Neural crest cell (in vitro differentiated cells): ENCODE measurements around the gene VPS4A. TPM values are rescaled to one million over a fixed set of nuclear protein-coding genes. Genes with fewer than 3 reads are reported as not detected.
A peak's percentile ranks its signal among the peaks of the same experiment; 100 is the strongest.

Source experiments
- DNase-seq: peaks from one replicate; pipeline ENCODE4 v3.0.0; 2021; ENCODE audit warnings: low read depth, mixed read lengths, low spot score
- H3K27ac Mint-ChIP-seq: one replicate; pipeline ENCODE4 v1.8.0; 2021; ENCODE audit warnings: mild to moderate bottlenecking, mixed read lengths; ENCODE audit not compliant: unreplicated experiment
- H3K27me3 Mint-ChIP-seq: 2 replicates; pipeline ENCODE4 v1.8.0; 2021; ENCODE audit warnings: low read depth, mild to moderate bottlenecking, mixed read lengths
- H3K36me3 Mint-ChIP-seq: 2 replicates; pipeline ENCODE4 v1.8.0; 2021; ENCODE audit warnings: low read depth, mild to moderate bottlenecking, mixed read lengths
- H3K4me1 Mint-ChIP-seq: 2 replicates; pipeline ENCODE4 v1.8.0; 2021; ENCODE audit warnings: mixed read lengths
- H3K4me3 Mint-ChIP-seq: one replicate; pipeline ENCODE4 v1.8.0; 2021; ENCODE audit warnings: mild to moderate bottlenecking, mixed read lengths
- H3K9me3 Mint-ChIP-seq: 2 replicates; pipeline ENCODE4 v1.8.0; 2021; ENCODE audit warnings: mixed read lengths
- total RNA-seq: library from RNA; stranded (reverse); gene quantifications from 2 replicates; pipeline ENCODE4 v1.2.1, GENCODE V29; 2021
- TF ChIP-seq, protein P1 (sequence below): fragments of 200-600 bp; sonication (generic); conservative IDR thresholded peaks from 2 replicates; pipeline ENCODE4 v1.5.0; 2021; ENCODE audit warnings: antibody characterized with exemption, mild to moderate bottlenecking

VPS4A gene
- total RNA-seq, 1 donor from 2014 or later = 35.3 TPM

- DNase-seq = no peak
- Mint-ChIP-seq H3K9me3 (no peaks in the 10 kb centered on the region), H3K27ac (no peak overlapping the region), H3K36me3 (peaks cover 5% of the 10 kb centered on the region), H3K27me3 (no peaks in the 10 kb centered on the region), H3K4me3 (no peak overlapping the region), H3K4me1 (peaks cover 14% of the 10 kb centered on the region)
- TF ChIP-seq, protein P1, sequence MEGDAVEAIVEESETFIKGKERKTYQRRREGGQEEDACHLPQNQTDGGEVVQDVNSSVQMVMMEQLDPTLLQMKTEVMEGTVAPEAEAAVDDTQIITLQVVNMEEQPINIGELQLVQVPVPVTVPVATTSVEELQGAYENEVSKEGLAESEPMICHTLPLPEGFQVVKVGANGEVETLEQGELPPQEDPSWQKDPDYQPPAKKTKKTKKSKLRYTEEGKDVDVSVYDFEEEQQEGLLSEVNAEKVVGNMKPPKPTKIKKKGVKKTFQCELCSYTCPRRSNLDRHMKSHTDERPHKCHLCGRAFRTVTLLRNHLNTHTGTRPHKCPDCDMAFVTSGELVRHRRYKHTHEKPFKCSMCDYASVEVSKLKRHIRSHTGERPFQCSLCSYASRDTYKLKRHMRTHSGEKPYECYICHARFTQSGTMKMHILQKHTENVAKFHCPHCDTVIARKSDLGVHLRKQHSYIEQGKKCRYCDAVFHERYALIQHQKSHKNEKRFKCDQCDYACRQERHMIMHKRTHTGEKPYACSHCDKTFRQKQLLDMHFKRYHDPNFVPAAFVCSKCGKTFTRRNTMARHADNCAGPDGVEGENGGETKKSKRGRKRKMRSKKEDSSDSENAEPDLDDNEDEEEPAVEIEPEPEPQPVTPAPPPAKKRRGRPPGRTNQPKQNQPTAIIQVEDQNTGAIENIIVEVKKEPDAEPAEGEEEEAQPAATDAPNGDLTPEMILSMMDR = no peak
These were observed 3.3 kb upstream of the VPS4A start for GRCh38 chr16:69307856-69308255.

DNA sequence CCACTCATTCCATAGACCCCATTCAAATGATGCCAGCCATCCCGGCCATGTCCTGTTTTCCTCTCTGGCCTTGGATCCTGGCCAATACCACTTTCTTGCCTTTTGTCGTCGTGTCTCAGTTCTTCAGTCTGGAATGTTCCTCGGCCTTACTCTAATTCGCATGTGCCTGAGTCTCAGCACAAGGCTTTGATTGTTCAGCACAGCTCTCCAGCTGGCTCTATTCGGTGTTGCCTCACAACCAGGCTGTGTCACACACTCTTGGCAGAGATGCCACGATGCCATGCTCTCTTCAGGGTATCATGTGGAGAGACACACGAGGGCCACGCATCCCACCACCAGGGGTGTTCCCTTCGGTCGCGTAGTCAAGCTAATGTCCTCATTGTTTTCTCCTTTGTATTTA lies 1.8 kb upstream of the VPS4A start:
- Mint-ChIP-seq H3K9me3 (no peaks in the 10 kb centered on the region), H3K27ac (no peak overlapping the region), H3K36me3 (peaks cover 8% of the 10 kb centered on the region), H3K4me1 (peaks cover 19% of the 10 kb centered on the region), H3K27me3 (no peaks in the 10 kb centered on the region), H3K4me3 (peak overlapping the region; percentile 69)
- TF ChIP-seq, protein P1 = no peak
- DNase-seq = no peak

- H3K27ac Mint-ChIP-seq = peak overlapping the region; percentile 96
- H3K4me3 Mint-ChIP-seq = peak overlapping the region; percentile 99
- DNase-seq = peak; percentile 33
- H3K27me3 Mint-ChIP-seq = no peaks in the 10 kb centered on the region
- peaks cover 12% of the 10 kb centered on the region for H3K36me3 Mint-ChIP-seq
- H3K9me3 Mint-ChIP-seq = no peaks in the 10 kb centered on the region
- TF ChIP-seq, protein P1 = no peak
- H3K4me1 Mint-ChIP-seq = peaks cover 19% of the 10 kb centered on the region
These were observed 610 bp downstream of the VPS4A start for GRCh38 chr16:69311533-69312387.

DNA sequence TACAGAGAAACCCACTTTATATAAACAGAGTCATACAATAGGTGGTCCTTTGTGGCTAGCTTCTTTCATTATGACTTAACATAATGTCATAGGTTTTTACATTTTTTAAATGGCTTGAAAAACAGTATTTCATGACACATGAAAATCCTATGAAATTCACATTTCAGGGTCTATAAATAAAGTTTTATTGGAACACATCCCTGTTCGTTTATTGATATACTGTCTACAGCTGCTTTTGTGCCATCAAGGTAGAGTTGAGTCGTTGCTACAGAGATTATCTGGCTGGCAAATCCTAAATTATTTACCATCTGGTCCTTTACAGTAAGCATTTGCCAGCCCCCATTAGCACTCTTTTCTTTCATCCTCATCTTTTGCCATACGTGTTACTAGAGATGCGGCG lies 2.3 kb downstream of the VPS4A start:
- TF ChIP-seq, protein P1 = no peak
- Mint-ChIP-seq H3K27me3 (no peaks in the 10 kb centered on the region), H3K4me1 (peaks cover 19% of the 10 kb centered on the region), H3K36me3 (peaks cover 12% of the 10 kb centered on the region), H3K27ac (no peak overlapping the region), H3K9me3 (no peaks in the 10 kb centered on the region), H3K4me3 (peak overlapping the region; percentile 87)
- DNase-seq = no peak

DNA sequence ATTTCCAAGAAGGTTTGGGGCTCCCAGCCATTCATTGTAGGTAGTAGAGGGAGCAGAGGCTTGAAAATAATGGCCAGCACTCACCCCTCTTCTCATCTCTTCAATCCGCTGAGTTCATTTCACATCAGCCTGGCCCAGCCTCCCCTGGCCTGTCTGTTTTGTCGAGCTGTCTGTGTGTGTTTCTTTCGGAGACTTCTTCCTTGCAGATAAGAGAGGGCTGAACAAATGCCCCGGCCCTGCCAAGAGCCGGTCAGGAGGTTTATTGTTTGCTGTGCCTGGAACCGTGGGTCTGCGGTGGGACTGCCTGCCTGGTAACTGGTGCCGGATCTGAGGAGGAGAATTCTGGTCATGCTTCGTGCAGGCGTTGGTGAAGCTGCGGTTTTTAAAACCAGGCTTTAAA lies 3.4 kb downstream of the VPS4A start:
- peak overlapping the region; percentile 67 for H3K27ac Mint-ChIP-seq
- TF ChIP-seq, protein P1 = no peak
- H3K27me3 Mint-ChIP-seq = no peaks in the 10 kb centered on the region
- H3K9me3 Mint-ChIP-seq = no peaks in the 10 kb centered on the region
- DNase-seq = no peak
- H3K4me3 Mint-ChIP-seq = peak overlapping the region; percentile 87
- peaks cover 15% of the 10 kb centered on the region for H3K36me3 Mint-ChIP-seq
- peaks cover 19% of the 10 kb centered on the region for H3K4me1 Mint-ChIP-seq
